Measurements from ENCODE around the gene PEX13.

The PEX13 gene

DNA sequence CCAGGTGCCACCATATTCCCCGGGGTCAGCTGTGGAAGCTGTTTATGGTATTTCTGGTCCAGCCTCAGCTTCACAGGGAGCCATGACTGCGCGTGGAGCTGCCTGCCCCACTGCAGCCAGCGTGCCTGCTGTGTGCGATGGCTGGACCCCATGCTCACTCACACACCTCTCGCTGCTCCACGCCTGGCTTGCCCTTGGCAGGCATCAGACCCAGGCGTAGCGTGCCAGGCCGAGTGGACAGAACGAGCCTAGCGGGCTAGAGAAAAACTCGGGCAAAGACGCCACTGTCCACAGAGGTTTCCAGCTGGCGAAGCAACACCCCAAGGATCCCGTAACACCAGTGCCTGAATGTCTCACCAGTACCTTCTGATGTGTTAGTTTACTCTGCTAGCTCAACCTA, 42.9 kb upstream of the PEX13 start:
- Histone ChIP-seq H3K79me2 (ENCODE audit: control insufficient read depth, low read length) (peaks cover 33% of the 10 kb centered on the region), H3K9me3 (ENCODE audit: control insufficient read depth, insufficient read depth, low read length) (no peaks in the 10 kb centered on the region), H3K4me2 (ENCODE audit: low read length) (peak overlapping the region; percentile 98), H3K4me3 (ENCODE audit: low read length) (peak overlapping the region; percentile 77), H3K27me3 (ENCODE audit: control insufficient read depth, low read length) (no peaks in the 10 kb centered on the region), H3K4me1 (ENCODE audit: control insufficient read depth, low read length) (peaks cover 96% of the 10 kb centered on the region), H3K27ac (ENCODE audit: low read depth, low read length) (peak overlapping the region; percentile 93), H3K36me3 (ENCODE audit: control insufficient read depth, low read length) (peaks cover 7% of the 10 kb centered on the region), H4K20me1 (ENCODE audit: control insufficient read depth, insufficient read depth, low read depth, low read length) (no peaks in the 10 kb centered on the region), H3K9me2 (replicated peaks; ENCODE audit: control insufficient read depth, low read length) (no peaks in the 10 kb centered on the region), H3F3A (ENCODE audit: control insufficient read depth, insufficient read depth) (peaks cover 51% of the 10 kb centered on the region)
- TF ChIP-seq CTCF (IDR thresholded peaks at IDR 0.05; ENCODE audit: low read depth, low read length, poor library complexity, severe bottlenecking) (no peak), EZH2phosphoT487 (IDR thresholded peaks at IDR 0.05; ENCODE audit: borderline replicate concordance, low read length) (no peak)

- TF ChIP-seq CTCF (IDR thresholded peaks at IDR 0.05; ENCODE audit: low read depth, low read length, poor library complexity, severe bottlenecking) (no peak), EZH2phosphoT487 (IDR thresholded peaks at IDR 0.05; ENCODE audit: borderline replicate concordance, low read length) (no peak)
- Histone ChIP-seq H3K9me2 (replicated peaks; ENCODE audit: control insufficient read depth, low read length) (no peaks in the 10 kb centered on the region), H3K4me3 (ENCODE audit: low read length) (peak overlapping the region; percentile 77), H3K27ac (ENCODE audit: low read depth, low read length) (peak overlapping the region; percentile 93), H3K27me3 (ENCODE audit: control insufficient read depth, low read length) (no peaks in the 10 kb centered on the region), H3K9me3 (ENCODE audit: control insufficient read depth, insufficient read depth, low read length) (no peaks in the 10 kb centered on the region), H3K4me1 (ENCODE audit: control insufficient read depth, low read length) (peaks cover 93% of the 10 kb centered on the region), H4K20me1 (ENCODE audit: control insufficient read depth, insufficient read depth, low read depth, low read length) (no peaks in the 10 kb centered on the region), H3K36me3 (ENCODE audit: control insufficient read depth, low read length) (peaks cover 7% of the 10 kb centered on the region), H3K79me2 (ENCODE audit: control insufficient read depth, low read length) (peaks cover 24% of the 10 kb centered on the region), H3F3A (ENCODE audit: control insufficient read depth, insufficient read depth) (peaks cover 47% of the 10 kb centered on the region), H3K4me2 (ENCODE audit: low read length) (peak overlapping the region; percentile 98)
Observed at GRCh38 chr2:60976256-60976850, 41.2 kb upstream of the PEX13 start.

DNA sequence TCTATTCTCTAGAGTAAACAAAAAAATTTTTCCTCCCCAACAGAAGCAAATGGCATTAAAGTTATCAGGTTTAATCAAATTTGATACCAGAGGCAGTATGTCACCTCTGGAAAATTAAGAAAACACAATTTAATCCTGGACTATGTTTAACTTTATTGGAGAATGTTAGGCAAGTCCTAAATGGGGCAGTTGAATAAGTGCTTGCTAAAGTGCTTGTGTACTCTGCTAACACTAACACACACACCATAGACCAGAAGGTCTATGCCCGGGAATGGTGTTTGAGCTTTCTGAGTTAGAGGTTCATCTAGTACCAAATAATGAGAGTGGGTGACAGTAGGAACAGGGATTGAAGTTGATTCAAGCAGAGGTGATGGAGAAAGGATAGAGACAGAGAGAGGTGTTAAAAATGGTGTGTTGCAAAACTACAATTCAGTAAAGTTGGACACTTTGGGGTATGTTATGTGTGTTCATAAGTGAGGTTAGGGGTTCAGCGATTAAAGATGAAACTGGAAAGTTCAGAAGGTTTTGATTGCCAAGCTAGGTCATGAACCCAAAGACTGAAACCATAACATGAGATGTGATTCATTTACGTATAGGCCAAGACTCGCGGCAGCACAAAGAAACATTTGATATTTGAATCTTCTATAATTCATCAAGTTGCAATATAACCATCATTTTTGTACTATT, 40.5 kb upstream of the PEX13 start:
- Histone ChIP-seq H3K27ac (ENCODE audit: low read depth, low read length) (peak overlapping the region; percentile 93), H3K9me2 (replicated peaks; ENCODE audit: control insufficient read depth, low read length) (no peaks in the 10 kb centered on the region), H3K4me3 (ENCODE audit: low read length) (peak overlapping the region; percentile 77; the same call in 1 of the 2 replicates), H3K4me2 (ENCODE audit: low read length) (peak overlapping the region; percentile 98), H3K36me3 (ENCODE audit: control insufficient read depth, low read length) (peaks cover 7% of the 10 kb centered on the region), H4K20me1 (ENCODE audit: control insufficient read depth, insufficient read depth, low read depth, low read length) (no peaks in the 10 kb centered on the region), H3K79me2 (ENCODE audit: control insufficient read depth, low read length) (peaks cover 24% of the 10 kb centered on the region), H3K4me1 (ENCODE audit: control insufficient read depth, low read length) (peaks cover 87% of the 10 kb centered on the region), H3F3A (ENCODE audit: control insufficient read depth, insufficient read depth) (peaks cover 46% of the 10 kb centered on the region), H3K9me3 (ENCODE audit: control insufficient read depth, insufficient read depth, low read length) (no peaks in the 10 kb centered on the region), H3K27me3 (ENCODE audit: control insufficient read depth, low read length) (no peaks in the 10 kb centered on the region)
- TF ChIP-seq CTCF (IDR thresholded peaks at IDR 0.05; ENCODE audit: low read depth, low read length, poor library complexity, severe bottlenecking) (no peak), EZH2phosphoT487 (IDR thresholded peaks at IDR 0.05; ENCODE audit: borderline replicate concordance, low read length) (no peak)
